Loucy (cell line): ENCODE data around the gene RGN.
A peak's percentile ranks its signal among the peaks of the same experiment; 100 is the strongest.

Source experiments
- H2AFZ ChIP-seq: fragments of 200-600 bp; sonication (generic); 2 replicates; pipeline ENCODE4 v1.6.0; 2016; ENCODE audit warnings: antibody characterized with exemption, mild to moderate bottlenecking, low read length, moderate library complexity
- H3F3A ChIP-seq: fragments of 200-600 bp; 2 replicates; pipeline ENCODE4 v1.6.0; 2016; ENCODE audit warnings: antibody characterized with exemption, low read depth, mild to moderate bottlenecking
- H3K27me3 ChIP-seq: fragments of 200-600 bp; sonication (generic); 2 replicates; pipeline ENCODE4 v1.6.1; 2014; ENCODE audit warnings: low read length, mild to moderate bottlenecking; ENCODE audit not compliant: insufficient read depth, poor library complexity, severe bottlenecking
- H3K36me3 ChIP-seq: fragments of 200-600 bp; sonication (generic); 2 replicates; pipeline ENCODE4 v1.6.1; 2016; ENCODE audit warnings: low read length; ENCODE audit not compliant: insufficient read depth
- H3K4me1 ChIP-seq: fragments of 200-600 bp; sonication (generic); 2 replicates; pipeline ENCODE4 v1.5.1; 2014; ENCODE audit warnings: low read length, mild to moderate bottlenecking; ENCODE audit not compliant: insufficient read depth, poor library complexity, severe bottlenecking
- H3K4me2 ChIP-seq: fragments of 200-600 bp; sonication (generic); 2 replicates; pipeline ENCODE4 v1.6.0; 2014; ENCODE audit warnings: antibody characterized with exemption, low read length, low read depth, mild to moderate bottlenecking; ENCODE audit not compliant: poor library complexity, severe bottlenecking
- H3K4me3 ChIP-seq: fragments of 200-600 bp; sonication (generic); 2 replicates; pipeline ENCODE4 v1.5.1; 2014; ENCODE audit warnings: low read length, mild to moderate bottlenecking, mixed read lengths; ENCODE audit not compliant: poor library complexity, severe bottlenecking
- H3K79me2 ChIP-seq: fragments of 200-600 bp; sonication (generic); 2 replicates; pipeline ENCODE4 v1.6.1; 2014; ENCODE audit warnings: low read length; ENCODE audit not compliant: insufficient read depth
- H3K9ac ChIP-seq: fragments of 200-600 bp; sonication (generic); 2 replicates; pipeline ENCODE4 v1.6.0; 2014; ENCODE audit warnings: mild to moderate bottlenecking, low read depth, low read length, moderate library complexity; ENCODE audit not compliant: poor library complexity, severe bottlenecking
- H3K9me2 ChIP-seq: fragments of 200-600 bp; sonication (generic); replicated peaks from 2 replicates; pipeline ENCODE4 v1.6.1; 2016; ENCODE audit warnings: low read depth, low read length, mixed read lengths
- H3K9me3 ChIP-seq: fragments of 200-600 bp; sonication (generic); 2 replicates; pipeline ENCODE4 v1.6.1; 2014; ENCODE audit warnings: mild to moderate bottlenecking, antibody characterized with exemption, low read length, low read depth; ENCODE audit not compliant: insufficient read depth
- H4K20me1 ChIP-seq: fragments of 200-600 bp; sonication (generic); 2 replicates; pipeline ENCODE4 v1.6.0; 2014; ENCODE audit warnings: antibody characterized with exemption, low read length, mild to moderate bottlenecking; ENCODE audit not compliant: insufficient read depth, poor library complexity, severe bottlenecking
- EZH2phosphoT487 ChIP-seq: fragments of 200-600 bp; IDR thresholded peaks from 2 replicates; pipeline ENCODE4 v1.6.1; 2018; ENCODE audit warnings: antibody characterized with exemption, mild to moderate bottlenecking, moderate library complexity, borderline replicate concordance
- TF ChIP-seq, protein P1 (sequence below): fragments of 200-600 bp; sonication (generic); conservative IDR thresholded peaks from 2 replicates; pipeline ENCODE4 v1.5.1; 2014; ENCODE audit warnings: mild to moderate bottlenecking, antibody characterized with exemption, low read length

RGN gene

DNA sequence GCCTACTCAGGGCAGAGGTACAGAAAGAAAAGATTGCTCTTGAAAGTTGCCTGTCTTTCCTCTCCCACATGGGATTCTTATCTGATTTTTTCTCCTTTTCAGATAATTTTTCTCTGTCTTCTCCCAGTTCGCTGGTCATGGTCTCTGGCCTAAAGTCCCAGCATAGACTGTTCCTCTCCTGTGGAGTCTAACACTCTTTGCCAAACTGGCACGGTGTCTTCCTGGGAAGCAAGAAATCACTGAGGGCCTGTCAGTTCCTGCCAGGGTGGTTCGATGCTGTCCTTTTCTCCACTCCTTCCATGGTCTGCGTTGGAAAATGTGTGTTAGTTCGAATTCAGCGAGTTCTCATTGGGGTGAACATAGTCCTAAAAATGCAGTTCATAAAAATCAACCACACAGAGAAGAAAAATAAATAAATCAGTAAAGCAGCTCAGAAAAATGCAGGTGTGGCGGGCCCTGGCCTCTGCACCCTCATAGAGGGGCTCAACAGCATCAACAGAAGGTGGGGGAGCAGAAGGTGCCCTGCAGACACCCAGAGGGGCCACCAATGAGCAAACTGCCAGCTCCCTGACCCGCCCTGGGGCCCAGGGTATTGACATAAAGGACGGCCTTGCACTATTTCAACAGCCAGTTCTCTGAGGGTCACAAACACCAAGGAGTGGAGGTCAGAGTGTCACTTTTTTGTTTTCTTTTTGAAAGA, 2.1 kb downstream of the RGN start:
- H3K36me3 ChIP-seq: no peaks in the 10 kb centered on the region
- no peak overlapping the region for H3K4me2 ChIP-seq
- no peak for TF ChIP-seq EZH2phosphoT487
- H3F3A ChIP-seq: no peaks in the 10 kb centered on the region
- no peaks in the 10 kb centered on the region for H3K27me3 ChIP-seq
- H3K4me3 ChIP-seq: no peak overlapping the region
- no peaks in the 10 kb centered on the region for H3K9me2 ChIP-seq
- no peaks in the 10 kb centered on the region for H3K79me2 ChIP-seq
- no peak overlapping the region for H3K9ac ChIP-seq
- no peaks in the 10 kb centered on the region for H4K20me1 ChIP-seq
- H2AFZ ChIP-seq: no peak overlapping the region
- H3K9me3 ChIP-seq: no peaks in the 10 kb centered on the region
- H3K4me1 ChIP-seq: no peaks in the 10 kb centered on the region

DNA sequence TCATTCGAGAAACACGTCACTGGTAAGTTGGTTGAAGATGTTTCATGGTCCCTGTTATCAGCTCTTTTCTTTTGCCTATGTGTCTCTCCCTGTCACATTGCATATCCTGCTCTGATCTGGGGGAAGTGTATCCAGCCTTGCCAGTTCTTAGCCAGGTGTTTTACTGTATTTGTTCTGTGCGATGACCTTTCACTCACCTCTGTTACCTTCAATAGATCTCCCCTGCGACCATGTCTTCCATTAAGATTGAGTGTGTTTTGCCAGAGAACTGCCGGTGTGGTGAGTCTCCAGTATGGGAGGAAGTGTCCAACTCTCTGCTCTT, 2.6 kb downstream of the RGN start:
- TF ChIP-seq, protein P1, sequence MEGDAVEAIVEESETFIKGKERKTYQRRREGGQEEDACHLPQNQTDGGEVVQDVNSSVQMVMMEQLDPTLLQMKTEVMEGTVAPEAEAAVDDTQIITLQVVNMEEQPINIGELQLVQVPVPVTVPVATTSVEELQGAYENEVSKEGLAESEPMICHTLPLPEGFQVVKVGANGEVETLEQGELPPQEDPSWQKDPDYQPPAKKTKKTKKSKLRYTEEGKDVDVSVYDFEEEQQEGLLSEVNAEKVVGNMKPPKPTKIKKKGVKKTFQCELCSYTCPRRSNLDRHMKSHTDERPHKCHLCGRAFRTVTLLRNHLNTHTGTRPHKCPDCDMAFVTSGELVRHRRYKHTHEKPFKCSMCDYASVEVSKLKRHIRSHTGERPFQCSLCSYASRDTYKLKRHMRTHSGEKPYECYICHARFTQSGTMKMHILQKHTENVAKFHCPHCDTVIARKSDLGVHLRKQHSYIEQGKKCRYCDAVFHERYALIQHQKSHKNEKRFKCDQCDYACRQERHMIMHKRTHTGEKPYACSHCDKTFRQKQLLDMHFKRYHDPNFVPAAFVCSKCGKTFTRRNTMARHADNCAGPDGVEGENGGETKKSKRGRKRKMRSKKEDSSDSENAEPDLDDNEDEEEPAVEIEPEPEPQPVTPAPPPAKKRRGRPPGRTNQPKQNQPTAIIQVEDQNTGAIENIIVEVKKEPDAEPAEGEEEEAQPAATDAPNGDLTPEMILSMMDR: no peak
- no peak for TF ChIP-seq EZH2phosphoT487
- Histone ChIP-seq H3K4me2 (no peak overlapping the region), H3K79me2 (no peaks in the 10 kb centered on the region), H3K9me3 (no peaks in the 10 kb centered on the region), H3K4me3 (no peak overlapping the region), H3K4me1 (no peaks in the 10 kb centered on the region), H4K20me1 (no peaks in the 10 kb centered on the region), H3K9me2 (no peaks in the 10 kb centered on the region), H3K27me3 (no peaks in the 10 kb centered on the region), H3F3A (no peaks in the 10 kb centered on the region), H3K9ac (no peak overlapping the region), H3K36me3 (no peaks in the 10 kb centered on the region), H2AFZ (no peak overlapping the region)

DNA sequence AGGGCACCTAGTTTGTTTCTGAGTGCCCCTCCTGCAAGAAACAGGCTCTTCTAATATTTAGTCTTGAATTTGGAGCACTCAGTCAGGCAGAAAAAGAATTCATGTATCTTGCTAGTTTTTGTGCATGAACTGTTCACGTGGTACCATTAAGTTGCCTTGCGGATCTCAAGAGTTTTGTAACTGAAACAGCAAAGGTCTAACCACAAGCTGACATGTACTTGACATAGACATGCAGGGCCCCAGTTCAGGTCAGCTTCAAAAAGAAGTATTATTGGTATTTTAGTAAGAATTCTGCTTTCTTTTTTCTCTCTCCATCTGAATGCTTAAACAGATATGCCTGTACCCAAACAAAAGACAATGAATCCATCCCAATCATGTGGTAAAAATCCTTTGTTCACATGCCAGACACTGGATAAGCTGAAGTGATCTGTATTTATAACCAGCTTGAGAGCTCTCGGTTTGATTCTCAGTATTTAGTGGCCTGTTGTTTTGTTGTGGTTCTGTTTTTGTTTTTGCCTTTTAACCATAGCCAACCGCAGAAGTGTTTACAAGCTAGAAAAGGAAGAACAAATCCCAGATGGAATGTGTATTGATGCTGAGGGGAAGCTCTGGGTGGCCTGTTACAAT, 13.0 kb downstream of the RGN start:
- no peak overlapping the region for H3K4me3 ChIP-seq
- no peaks in the 10 kb centered on the region for H3K36me3 ChIP-seq
- H4K20me1 ChIP-seq: no peaks in the 10 kb centered on the region
- H3K4me1 ChIP-seq: no peaks in the 10 kb centered on the region
- no peak overlapping the region for H2AFZ ChIP-seq
- H3K9me2 ChIP-seq: no peaks in the 10 kb centered on the region
- no peak overlapping the region for H3K9ac ChIP-seq
- H3K27me3 ChIP-seq: no peaks in the 10 kb centered on the region
- no peaks in the 10 kb centered on the region for H3K79me2 ChIP-seq
- TF ChIP-seq, protein P1: no peak
- TF ChIP-seq EZH2phosphoT487: no peak
- no peak overlapping the region for H3K4me2 ChIP-seq
- H3F3A ChIP-seq: no peaks in the 10 kb centered on the region
- no peaks in the 10 kb centered on the region for H3K9me3 ChIP-seq

DNA sequence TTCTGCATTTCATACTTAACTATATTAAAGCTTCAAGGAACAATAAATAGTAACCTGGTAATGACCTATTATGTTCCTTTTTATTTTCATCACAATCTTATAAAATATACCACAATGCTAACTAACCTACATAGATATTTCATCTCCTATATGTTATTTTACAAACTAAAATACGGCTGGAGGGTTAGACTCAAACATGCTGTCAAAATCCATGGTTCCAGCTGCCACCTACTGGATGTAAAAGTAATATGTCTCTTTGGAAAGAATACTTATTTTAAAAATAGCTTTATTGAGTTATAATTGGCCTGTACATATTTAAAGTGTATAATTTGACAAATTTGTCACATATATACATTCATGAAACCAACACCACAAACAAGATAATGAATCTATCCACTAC, 15.0 kb downstream of the RGN start:
- Histone ChIP-seq H3K4me1 (no peaks in the 10 kb centered on the region), H3K4me2 (no peak overlapping the region), H2AFZ (no peak overlapping the region), H3K27me3 (no peaks in the 10 kb centered on the region), H3K9ac (no peak overlapping the region), H3F3A (no peaks in the 10 kb centered on the region), H3K36me3 (no peaks in the 10 kb centered on the region), H3K9me3 (no peaks in the 10 kb centered on the region), H3K4me3 (no peak overlapping the region), H3K9me2 (no peaks in the 10 kb centered on the region), H4K20me1 (no peaks in the 10 kb centered on the region), H3K79me2 (no peaks in the 10 kb centered on the region)
- TF ChIP-seq, protein P1: peak; percentile 56
- TF ChIP-seq EZH2phosphoT487: no peak
